ENCODE data around the gene CAPN12. TPM values are rescaled to one million over a fixed set of nuclear protein-coding genes. Genes with fewer than 3 reads are reported as not detected.

The CAPN12 gene
- polyA plus RNA-seq, 1 of the 3 experiments (the other 2 are of a cell fraction), result 3.0 TPM

DNA sequence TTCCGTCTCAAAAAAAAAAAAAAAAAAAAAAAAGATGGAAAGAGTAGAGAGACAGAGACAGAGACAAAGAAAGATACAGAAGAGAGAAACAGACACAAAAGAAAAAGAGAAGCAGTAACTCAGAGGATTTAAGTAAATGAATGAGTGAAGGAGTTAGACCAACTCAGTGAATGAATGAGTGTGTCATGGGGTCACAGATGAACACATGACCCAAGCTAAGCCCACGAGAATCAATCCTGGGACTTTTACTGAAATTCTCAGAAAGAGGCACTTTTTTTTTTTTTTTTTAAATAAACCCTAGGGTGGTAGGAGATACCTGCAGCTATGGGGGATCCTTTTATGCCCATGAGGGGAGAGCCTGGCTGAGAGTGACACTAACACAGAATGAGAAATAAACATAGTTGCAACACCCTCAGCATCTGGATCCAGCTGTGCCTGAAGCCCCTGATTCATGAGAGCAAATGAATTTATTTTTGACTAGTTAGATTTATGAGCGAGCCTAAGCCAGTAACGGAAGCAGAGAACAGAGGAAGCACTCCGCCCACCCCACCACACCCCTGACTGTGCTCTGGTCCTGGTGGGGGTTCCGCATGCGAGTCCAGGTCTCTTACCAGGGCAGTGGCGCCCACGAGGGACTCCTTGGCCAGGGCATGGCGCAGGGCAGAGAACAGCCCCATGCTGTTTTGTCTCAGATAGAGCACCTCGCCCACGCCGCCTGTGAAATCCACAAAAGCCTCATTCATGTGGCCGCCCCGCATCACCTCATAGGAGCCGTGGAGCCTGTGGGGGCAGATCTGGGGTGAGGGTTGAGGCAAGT, 4.6 kb downstream of the CAPN12 start:
- no peak overlapping the region for H3K4me3 ChIP-seq (ENCODE audit: low read depth in 2 of 2, low read length in 1 of 2)
- no peaks in the 10 kb centered on the region for H3K9me2 ChIP-seq
- no peaks in the 10 kb centered on the region for H3K36me3 ChIP-seq (replicated peaks in 1 of 2; ENCODE audit: control insufficient read depth in 1 of 2, insufficient read depth in 2 of 2, low read length in 1 of 2)
- ChIA-PET POLR2A (no interaction called here), CTCF (no interaction called here)
- H3K27me3 ChIP-seq (ENCODE audit: insufficient read depth), result no peaks in the 10 kb centered on the region
- H3K9ac ChIP-seq, result no peak overlapping the region
- H3F3A ChIP-seq (replicated peaks; ENCODE audit: insufficient read depth), result peaks cover 8% of the 10 kb centered on the region
- DNase-seq, result peak; percentile 16
- H3K4me1 ChIP-seq (ENCODE audit: control insufficient read depth in 1 of 2, insufficient read depth in 2 of 2, low read depth in 1 of 2, low read length in 1 of 2), result peaks cover 0 to 7% of the 10 kb centered on the region in 2 experiments; a peak in 1 of 4 replicates
- H3K79me2 ChIP-seq (ENCODE audit: insufficient read depth), result no peaks in the 10 kb centered on the region
- peaks cover 1% of the 10 kb centered on the region; the same call in 1 of the 2 replicates for H4K20me1 ChIP-seq (ENCODE audit: insufficient read depth)
- H3K27ac ChIP-seq (ENCODE audit: low read depth in 2 of 2, low read length in 1 of 2), result no peak overlapping the region
- no peaks in the 10 kb centered on the region for H3K9me3 ChIP-seq
- no peak overlapping the region for H3K4me2 ChIP-seq
- H2AFZ ChIP-seq (ENCODE audit: low read depth), result no peak overlapping the region
- no peak for TF ChIP-seq POLR2AphosphoS5 (IDR thresholded peaks at IDR 0.05; ENCODE audit: low read depth, low read length)
- no peak for TF ChIP-seq JUND (IDR thresholded peaks at IDR 0.05)
- TF ChIP-seq FOSL2 (IDR thresholded peaks at IDR 0.05; ENCODE audit: borderline replicate concordance, low read depth), result no peak
- TF ChIP-seq GATA2 (CRISPR knock-in tag; IDR thresholded peaks at IDR 0.05), result no peak
- TF ChIP-seq FOXJ3 (CRISPR knock-in tag; IDR thresholded peaks at IDR 0.05), result no peak
- TF ChIP-seq, protein P1, sequence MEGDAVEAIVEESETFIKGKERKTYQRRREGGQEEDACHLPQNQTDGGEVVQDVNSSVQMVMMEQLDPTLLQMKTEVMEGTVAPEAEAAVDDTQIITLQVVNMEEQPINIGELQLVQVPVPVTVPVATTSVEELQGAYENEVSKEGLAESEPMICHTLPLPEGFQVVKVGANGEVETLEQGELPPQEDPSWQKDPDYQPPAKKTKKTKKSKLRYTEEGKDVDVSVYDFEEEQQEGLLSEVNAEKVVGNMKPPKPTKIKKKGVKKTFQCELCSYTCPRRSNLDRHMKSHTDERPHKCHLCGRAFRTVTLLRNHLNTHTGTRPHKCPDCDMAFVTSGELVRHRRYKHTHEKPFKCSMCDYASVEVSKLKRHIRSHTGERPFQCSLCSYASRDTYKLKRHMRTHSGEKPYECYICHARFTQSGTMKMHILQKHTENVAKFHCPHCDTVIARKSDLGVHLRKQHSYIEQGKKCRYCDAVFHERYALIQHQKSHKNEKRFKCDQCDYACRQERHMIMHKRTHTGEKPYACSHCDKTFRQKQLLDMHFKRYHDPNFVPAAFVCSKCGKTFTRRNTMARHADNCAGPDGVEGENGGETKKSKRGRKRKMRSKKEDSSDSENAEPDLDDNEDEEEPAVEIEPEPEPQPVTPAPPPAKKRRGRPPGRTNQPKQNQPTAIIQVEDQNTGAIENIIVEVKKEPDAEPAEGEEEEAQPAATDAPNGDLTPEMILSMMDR (IDR thresholded peaks at IDR 0.05), result no peak
- TF ChIP-seq, protein P2, sequence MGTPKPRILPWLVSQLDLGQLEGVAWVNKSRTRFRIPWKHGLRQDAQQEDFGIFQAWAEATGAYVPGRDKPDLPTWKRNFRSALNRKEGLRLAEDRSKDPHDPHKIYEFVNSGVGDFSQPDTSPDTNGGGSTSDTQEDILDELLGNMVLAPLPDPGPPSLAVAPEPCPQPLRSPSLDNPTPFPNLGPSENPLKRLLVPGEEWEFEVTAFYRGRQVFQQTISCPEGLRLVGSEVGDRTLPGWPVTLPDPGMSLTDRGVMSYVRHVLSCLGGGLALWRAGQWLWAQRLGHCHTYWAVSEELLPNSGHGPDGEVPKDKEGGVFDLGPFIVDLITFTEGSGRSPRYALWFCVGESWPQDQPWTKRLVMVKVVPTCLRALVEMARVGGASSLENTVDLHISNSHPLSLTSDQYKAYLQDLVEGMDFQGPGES (IDR thresholded peaks at IDR 0.05; ENCODE audit: low read depth, low read length), result no peak
- no peak for TF ChIP-seq TCF12 (IDR thresholded peaks at IDR 0.05)
- TF ChIP-seq ELF1 (IDR thresholded peaks at IDR 0.05), result no peak
- no peak for TF ChIP-seq YY1 (IDR thresholded peaks at IDR 0.05; ENCODE audit: low read depth)
- TF ChIP-seq SIN3A (IDR thresholded peaks at IDR 0.05; ENCODE audit: borderline replicate concordance, low read depth, low read length), result no peak
- TF ChIP-seq, protein P3, sequence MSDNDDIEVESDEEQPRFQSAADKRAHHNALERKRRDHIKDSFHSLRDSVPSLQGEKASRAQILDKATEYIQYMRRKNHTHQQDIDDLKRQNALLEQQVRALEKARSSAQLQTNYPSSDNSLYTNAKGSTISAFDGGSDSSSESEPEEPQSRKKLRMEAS (IDR thresholded peaks at IDR 0.05; ENCODE audit: low read depth), result no peak
- no peak for TF ChIP-seq FOXM1 (IDR thresholded peaks at IDR 0.05; ENCODE audit: low read depth)
- 90% methylated on average over 10 of the region's 16 CpGs for WGBS (ENCODE audit: low lambda C conversion rate)
